CD4-positive, alpha-beta T cell treated with Interleukin-2 at 100 ng/mL for 4 hours (primary cell): ENCODE results near the gene ASXL2.
"Not testable (repeated sequence)": the region's sequence is repeated elsewhere in the genome, so short reads cannot be mapped to it uniquely, and the experiment has no call there.

ENCODE experiments used
- DNase-seq: peaks from one replicate; pipeline ENCODE4 v3.0.0-alpha.2; 2020; ENCODE audit warnings: low spot score

The ASXL2 gene

GRCh38 chr2:25833566-25833965 is 44.7 kb downstream of the ASXL2 start:
- DNase-seq = no peak

GRCh38 chr2:25832897-25833296 is 45.4 kb downstream of the ASXL2 start:
- no peak for DNase-seq

- DNase-seq = peak; percentile 44
Measured at GRCh38 chr2:25831746-25832449, 46.4 kb downstream of the ASXL2 start.

- DNase-seq = no peak
Measured at GRCh38 chr2:25829828-25830227, 48.5 kb downstream of the ASXL2 start.

GRCh38 chr2:25829377-25829704 is 48.9 kb downstream of the ASXL2 start:
- DNase-seq = no peak

- DNase-seq = not testable (repeated sequence)
Measured at GRCh38 chr2:25828532-25829376, 49.5 kb downstream of the ASXL2 start.

- peak; percentile 64 for DNase-seq
Measured at GRCh38 chr2:25825238-25825637, 53.0 kb downstream of the ASXL2 start.

GRCh38 chr2:25824718-25825117 is 53.6 kb downstream of the ASXL2 start:
- no peak for DNase-seq

GRCh38 chr2:25824216-25824615 is 54.1 kb downstream of the ASXL2 start:
- no peak for DNase-seq

- peak; percentile 56 for DNase-seq
Measured at GRCh38 chr2:25822190-25823117, 55.8 kb downstream of the ASXL2 start.

- no peak for DNase-seq
Measured at GRCh38 chr2:25821225-25822056, 56.8 kb downstream of the ASXL2 start.

GRCh38 chr2:25819597-25820039 is 58.7 kb downstream of the ASXL2 start:
- no peak for DNase-seq

GRCh38 chr2:25817630-25818029 is 60.7 kb downstream of the ASXL2 start:
- peak; percentile 24 for DNase-seq

- no peak for DNase-seq
Measured at GRCh38 chr2:25817006-25817405, 61.3 kb downstream of the ASXL2 start.

- DNase-seq = no peak
Measured at GRCh38 chr2:25816249-25816648, 62.0 kb downstream of the ASXL2 start.

GRCh38 chr2:25814681-25815080 is 63.6 kb downstream of the ASXL2 start:
- DNase-seq = no peak

- DNase-seq = no peak
Measured at GRCh38 chr2:25810428-25810827, 67.9 kb downstream of the ASXL2 start.

- no peak for DNase-seq
Measured at GRCh38 chr2:25809646-25810045, 68.6 kb downstream of the ASXL2 start.

GRCh38 chr2:25808006-25808383 is 70.3 kb downstream of the ASXL2 start:
- DNase-seq = no peak

- no peak for DNase-seq
Measured at GRCh38 chr2:25806941-25807340, 71.3 kb downstream of the ASXL2 start.

- no peak for DNase-seq
Measured at GRCh38 chr2:25805987-25806386, 72.3 kb downstream of the ASXL2 start.

GRCh38 chr2:25804338-25804737 is 73.9 kb downstream of the ASXL2 start:
- DNase-seq = peak; percentile 34
